ENCODE measurements around the gene DGCR6L.
"Not testable (repeated sequence)": the region's sequence is repeated elsewhere in the genome, so short reads cannot be mapped to it uniquely, and the experiment has no call there.

- not testable (repeated sequence) for TF ChIP-seq CTCF (IDR thresholded peaks at IDR 0.05; ENCODE audit: low read depth, low read length, poor library complexity, severe bottlenecking); EZH2phosphoT487 (IDR thresholded peaks at IDR 0.05; ENCODE audit: borderline replicate concordance, low read length)
Measured at GRCh38 chr22:20305230-20305893, 14.5 kb downstream of the DGCR6L start.

Measured in DOHH2 (cell line).